Mucosa of stomach (tissue), 1 donor: ENCODE data around the gene CCDC154.
A peak's percentile ranks its signal among the peaks of the same experiment; 100 is the strongest.

Experiments used
- H3K27me3 ChIP-seq: one replicate; pipeline ENCODE4 v1.7.0; 2013; ENCODE audit warnings: mild to moderate bottlenecking, low read length; ENCODE audit not compliant: control insufficient read depth, insufficient read depth
- H3K36me3 ChIP-seq: one replicate; pipeline ENCODE4 v1.7.0; 2013; ENCODE audit warnings: low read length; ENCODE audit not compliant: control insufficient read depth, insufficient read depth
- H3K4me1 ChIP-seq: one replicate; pipeline ENCODE4 v1.7.0; 2013; ENCODE audit warnings: mild to moderate bottlenecking, low read length; ENCODE audit not compliant: control insufficient read depth, insufficient read depth
- H3K4me3 ChIP-seq: one replicate; pipeline ENCODE4 v1.7.0; 2013; ENCODE audit warnings: low read length
- H3K9ac ChIP-seq: one replicate; pipeline ENCODE4 v1.7.0; 2013; ENCODE audit warnings: mild to moderate bottlenecking, low read length, moderate library complexity
- H3K9me3 ChIP-seq: one replicate; pipeline ENCODE4 v1.7.0; 2013; ENCODE audit warnings: mild to moderate bottlenecking, low read length, moderate library complexity; ENCODE audit not compliant: control insufficient read depth
- donor health status: Pancreatic carcinoma.

The CCDC154 gene

DNA sequence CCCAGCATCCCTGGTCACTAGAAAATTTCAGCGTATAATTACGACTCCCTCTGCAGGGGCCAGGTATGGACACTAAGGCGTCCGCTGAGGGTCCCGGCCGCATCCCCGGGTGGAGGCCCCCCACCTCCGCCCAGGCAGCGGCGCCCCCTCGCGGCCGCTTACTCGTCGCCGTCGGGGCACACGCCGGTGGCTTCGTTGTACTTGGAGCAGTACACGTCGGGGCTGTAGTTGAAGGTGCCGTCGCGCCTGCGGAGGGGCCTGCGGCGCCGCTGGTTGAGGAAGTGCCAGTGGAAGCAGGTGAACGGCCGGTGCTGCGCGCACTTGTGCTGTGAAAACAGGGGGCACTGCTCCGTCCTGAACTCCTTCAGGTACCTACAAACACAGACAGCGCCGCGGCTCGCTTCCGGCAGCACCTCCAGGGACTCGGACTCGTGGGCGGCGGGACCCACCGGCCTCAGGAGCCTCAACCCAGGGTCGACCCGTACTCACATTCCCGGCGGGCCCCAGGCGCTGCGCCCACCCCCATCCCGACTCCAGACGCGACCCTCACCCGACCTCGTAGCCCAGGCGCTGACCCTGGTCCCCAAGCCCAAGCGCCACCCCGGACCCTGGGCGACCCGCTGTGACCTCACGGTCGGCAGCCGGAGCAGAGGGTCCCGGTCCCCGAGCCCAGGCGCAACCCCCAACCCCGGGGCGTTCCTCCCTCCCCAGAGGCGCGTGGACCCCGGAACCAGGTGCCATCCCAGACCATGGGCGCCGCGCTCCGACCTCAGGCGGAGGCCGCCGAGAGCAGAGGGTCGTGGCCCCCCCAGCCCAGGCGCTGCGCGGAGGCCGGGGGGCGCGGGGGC, 30.4 kb downstream of the CCDC154 start:
- H3K36me3 ChIP-seq = no peaks in the 10 kb centered on the region
- H3K4me1 ChIP-seq = no peaks in the 10 kb centered on the region
- H3K9me3 ChIP-seq = no peaks in the 10 kb centered on the region
- peak overlapping the region; percentile 56 for H3K4me3 ChIP-seq
- peak overlapping the region; percentile 80 for H3K9ac ChIP-seq
- no peaks in the 10 kb centered on the region for H3K27me3 ChIP-seq

DNA sequence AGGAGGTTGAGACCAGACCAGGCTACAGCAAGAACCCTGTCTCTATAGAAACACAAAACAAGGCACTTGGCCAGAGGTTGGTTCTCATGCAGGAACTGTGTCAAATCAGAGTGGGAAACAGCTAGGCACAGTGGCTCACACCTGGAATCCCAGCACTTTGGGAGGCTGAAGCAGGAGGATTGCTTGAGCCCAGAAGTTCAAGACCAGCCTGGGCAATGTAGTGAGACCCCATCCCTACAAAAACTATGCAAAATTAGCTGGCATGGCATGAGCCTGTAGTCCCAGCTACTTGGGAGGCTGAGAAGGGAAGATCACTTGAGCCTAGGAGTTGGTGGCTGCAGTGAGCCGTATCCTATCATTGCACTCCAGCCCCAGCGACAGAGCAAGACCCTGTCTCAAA, 31.5 kb downstream of the CCDC154 start:
- no peaks in the 10 kb centered on the region for H3K27me3 ChIP-seq
- peaks cover 4% of the 10 kb centered on the region for H3K4me1 ChIP-seq
- H3K9ac ChIP-seq = no peak overlapping the region
- H3K4me3 ChIP-seq = no peak overlapping the region
- H3K9me3 ChIP-seq = no peaks in the 10 kb centered on the region
- H3K36me3 ChIP-seq = no peaks in the 10 kb centered on the region

GRCh38 chr16:1408171-1408837, 36.1 kb downstream of the CCDC154 start:
- Histone ChIP-seq H3K4me3 (peak overlapping the region; percentile 46), H3K27me3 (no peaks in the 10 kb centered on the region), H3K4me1 (peaks cover 4% of the 10 kb centered on the region), H3K9me3 (no peaks in the 10 kb centered on the region), H3K36me3 (no peaks in the 10 kb centered on the region), H3K9ac (no peak overlapping the region)

GRCh38 chr16:1407753-1408152, 36.6 kb downstream of the CCDC154 start:
- H3K36me3 ChIP-seq = no peaks in the 10 kb centered on the region
- H3K4me3 ChIP-seq = no peak overlapping the region
- H3K9me3 ChIP-seq = no peaks in the 10 kb centered on the region
- no peak overlapping the region for H3K9ac ChIP-seq
- H3K4me1 ChIP-seq = peaks cover 4% of the 10 kb centered on the region
- H3K27me3 ChIP-seq = no peaks in the 10 kb centered on the region

GRCh38 chr16:1403733-1404132, 40.6 kb downstream of the CCDC154 start:
- no peaks in the 10 kb centered on the region for H3K36me3 ChIP-seq
- H3K4me3 ChIP-seq = no peak overlapping the region
- H3K4me1 ChIP-seq = peaks cover 4% of the 10 kb centered on the region
- H3K27me3 ChIP-seq = no peaks in the 10 kb centered on the region
- no peaks in the 10 kb centered on the region for H3K9me3 ChIP-seq
- H3K9ac ChIP-seq = no peak overlapping the region

- H3K36me3 ChIP-seq = no peaks in the 10 kb centered on the region
- no peaks in the 10 kb centered on the region for H3K27me3 ChIP-seq
- H3K9me3 ChIP-seq = no peaks in the 10 kb centered on the region
- no peak overlapping the region for H3K4me3 ChIP-seq
- no peaks in the 10 kb centered on the region for H3K4me1 ChIP-seq
- H3K9ac ChIP-seq = no peak overlapping the region
Measured at GRCh38 chr16:1403036-1403435, 41.3 kb downstream of the CCDC154 start.

- Histone ChIP-seq H3K36me3 (no peaks in the 10 kb centered on the region), H3K27me3 (no peaks in the 10 kb centered on the region)
Measured at GRCh38 chr16:1401758-1402154, 42.6 kb downstream of the CCDC154 start.

GRCh38 chr16:1401061-1401757, 43.1 kb downstream of the CCDC154 start:
- no peaks in the 10 kb centered on the region for H3K27me3 ChIP-seq
- no peak overlapping the region for H3K4me3 ChIP-seq
- no peaks in the 10 kb centered on the region for H3K36me3 ChIP-seq
- no peak overlapping the region for H3K9ac ChIP-seq
- H3K9me3 ChIP-seq = no peaks in the 10 kb centered on the region
- no peaks in the 10 kb centered on the region for H3K4me1 ChIP-seq

More at GRCh38 chr16:1401758-1402154, 42.6 kb downstream of the CCDC154 start:
- Histone ChIP-seq H3K4me1 (no peaks in the 10 kb centered on the region), H3K9me3 (no peaks in the 10 kb centered on the region), H3K9ac (no peak overlapping the region), H3K4me3 (no peak overlapping the region)

DNA sequence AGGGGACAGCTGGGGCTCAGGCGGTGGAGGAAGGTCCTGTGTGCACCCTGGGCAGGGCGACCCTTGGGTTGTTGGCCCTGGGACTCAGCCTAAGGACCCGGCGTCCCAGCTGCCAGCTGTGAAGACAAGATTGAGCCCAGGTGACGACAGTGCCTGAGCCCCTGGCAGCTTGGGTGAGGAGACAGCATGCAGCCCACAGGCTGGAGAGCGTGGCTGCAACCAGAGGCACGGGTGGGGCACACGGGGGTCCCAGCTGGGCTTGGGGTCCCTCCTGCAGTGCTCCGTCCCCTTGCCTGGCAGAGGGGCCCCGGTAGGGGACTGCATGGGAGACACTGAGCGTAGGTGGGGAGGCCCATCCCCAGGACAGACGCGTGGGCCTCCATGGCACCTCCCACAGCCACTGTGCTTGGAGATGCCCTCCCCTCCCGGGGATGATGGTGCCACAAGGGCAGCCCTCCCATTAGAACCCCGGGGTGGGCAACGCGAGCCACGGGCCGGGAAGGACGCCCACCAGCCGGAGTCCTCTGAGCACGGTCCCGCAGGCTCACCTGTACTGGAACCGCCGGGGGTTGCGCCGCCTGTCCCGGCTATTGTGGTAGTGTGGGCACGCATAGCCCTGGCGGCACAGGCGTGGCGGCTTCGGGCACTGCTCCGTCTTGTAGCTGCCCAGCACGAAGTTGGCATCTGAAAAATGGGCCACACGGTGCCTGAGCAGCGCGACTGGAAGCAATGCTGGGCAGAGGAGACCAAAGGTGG, 45.4 kb downstream of the CCDC154 start:
- no peaks in the 10 kb centered on the region for H3K4me1 ChIP-seq
- no peaks in the 10 kb centered on the region for H3K9me3 ChIP-seq
- no peak overlapping the region for H3K4me3 ChIP-seq
- H3K9ac ChIP-seq = no peak overlapping the region
- no peaks in the 10 kb centered on the region for H3K27me3 ChIP-seq
- H3K36me3 ChIP-seq = no peaks in the 10 kb centered on the region

DNA sequence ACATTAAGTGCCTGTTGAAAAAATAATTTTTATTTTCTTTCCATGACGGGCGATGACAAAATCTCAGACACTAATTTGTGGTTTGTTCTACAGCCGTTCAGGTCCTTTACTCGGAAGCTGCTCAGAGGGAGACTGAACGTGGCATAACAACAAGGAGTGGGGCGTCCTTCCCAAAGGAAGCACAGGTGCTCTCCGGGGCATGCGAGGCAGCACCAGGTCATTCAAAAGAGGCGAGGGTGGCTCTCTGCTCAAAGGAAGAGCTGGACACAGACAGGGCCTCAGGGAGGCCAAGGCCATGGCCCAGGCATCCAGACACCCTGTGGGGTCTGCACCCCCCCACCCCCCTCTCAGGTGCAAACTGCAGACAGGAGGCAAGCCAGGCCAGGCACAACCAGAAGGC, 46.0 kb downstream of the CCDC154 start:
- Histone ChIP-seq H3K4me1 (no peaks in the 10 kb centered on the region), H3K36me3 (no peaks in the 10 kb centered on the region), H3K9me3 (no peaks in the 10 kb centered on the region), H3K4me3 (no peak overlapping the region), H3K9ac (no peak overlapping the region), H3K27me3 (no peaks in the 10 kb centered on the region)

DNA sequence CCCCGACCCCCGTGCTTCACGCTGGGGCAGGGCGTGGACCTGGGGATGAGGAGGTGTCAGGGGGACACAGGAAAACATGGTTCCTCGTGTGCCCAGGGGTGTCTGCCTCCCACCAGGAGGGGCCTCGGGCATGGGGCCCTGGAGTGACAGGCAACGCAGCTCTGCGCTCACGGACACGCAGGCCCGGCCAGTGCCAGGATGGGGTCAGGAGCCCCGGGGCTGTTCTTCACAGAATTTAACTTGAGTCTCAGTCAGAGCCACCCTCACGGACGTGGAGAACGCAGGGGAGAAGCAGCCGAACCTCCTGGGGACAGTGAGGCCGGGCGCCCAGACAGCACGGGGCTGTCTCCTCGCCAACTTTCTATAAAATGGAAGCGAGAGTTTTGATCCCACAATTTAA, 46.6 kb downstream of the CCDC154 start:
- no peak overlapping the region for H3K9ac ChIP-seq
- H3K4me3 ChIP-seq = no peak overlapping the region
- no peaks in the 10 kb centered on the region for H3K9me3 ChIP-seq
- no peaks in the 10 kb centered on the region for H3K27me3 ChIP-seq
- H3K4me1 ChIP-seq = no peaks in the 10 kb centered on the region
- no peaks in the 10 kb centered on the region for H3K36me3 ChIP-seq
